Occipital lobe (tissue), 2 donors: Measurements from ENCODE around the gene ATP6V1G3. TPM values are rescaled to one million over a fixed set of nuclear protein-coding genes. Genes with fewer than 3 reads are reported as not detected.
"Not testable (repeated sequence)": the region's sequence is repeated elsewhere in the genome, so short reads cannot be mapped to it uniquely, and the experiment has no call there.

Experiments
- DNase-seq: peaks from one replicate; lab custom pipeline; 2025; lab: John Stamatoyannopoulos, UW
- total RNA-seq: library from RNA; depleted of rRNA; stranded (reverse); fragments of >200 nt; gene quantifications from one replicate; pipeline ENCODE4 v1.2.3, GENCODE V29; 2014

ATP6V1G3 gene
- total RNA-seq, 1 donor from 2014 or later = not detected

GRCh38 chr1:198497326-198498102 is 43.0 kb downstream of the ATP6V1G3 start:
- no peak for DNase-seq

- no peak for DNase-seq
These were observed 44.0 kb downstream of the ATP6V1G3 start for GRCh38 chr1:198496216-198497143.

GRCh38 chr1:198495631-198496030 is 44.8 kb downstream of the ATP6V1G3 start:
- DNase-seq = no peak

- no peak for DNase-seq
These were observed 45.8 kb downstream of the ATP6V1G3 start for GRCh38 chr1:198494658-198495103.

GRCh38 chr1:198494139-198494538 is 46.3 kb downstream of the ATP6V1G3 start:
- DNase-seq = no peak

- no peak for DNase-seq
These were observed 47.2 kb downstream of the ATP6V1G3 start for GRCh38 chr1:198493329-198493728.

- no peak for DNase-seq
These were observed 47.6 kb downstream of the ATP6V1G3 start for GRCh38 chr1:198492872-198493271.

GRCh38 chr1:198491596-198491995 is 48.9 kb downstream of the ATP6V1G3 start:
- no peak for DNase-seq

- DNase-seq = no peak
These were observed 49.5 kb downstream of the ATP6V1G3 start for GRCh38 chr1:198491028-198491427.

- DNase-seq = no peak
These were observed 50.3 kb downstream of the ATP6V1G3 start for GRCh38 chr1:198490224-198490623.

- no peak for DNase-seq
These were observed 53.6 kb downstream of the ATP6V1G3 start for GRCh38 chr1:198486903-198487302.

GRCh38 chr1:198483645-198484044 is 56.8 kb downstream of the ATP6V1G3 start:
- no peak for DNase-seq

- no peak for DNase-seq
These were observed 57.5 kb downstream of the ATP6V1G3 start for GRCh38 chr1:198483006-198483405.

- no peak for DNase-seq
These were observed 58.8 kb downstream of the ATP6V1G3 start for GRCh38 chr1:198481661-198482060.

- DNase-seq = no peak
These were observed 59.6 kb downstream of the ATP6V1G3 start for GRCh38 chr1:198480876-198481275.

GRCh38 chr1:198477354-198477753 is 63.1 kb downstream of the ATP6V1G3 start:
- DNase-seq = not testable (repeated sequence)

Other genes with a start within 250 kb of the ATP6V1G3 start
- gene PTPRC, start 98.4 kb upstream of the ATP6V1G3 start, total RNA-seq = 4.5 TPM